WTC11 (cell line): ENCODE results near the gene CBFA2T2.

Experiments
- CREM ChIP-seq: sonication (generic); formaldehyde crosslinking; IDR thresholded peaks from 2 replicates; pipeline ENCODE4 v1.8.1; 2022; ENCODE audit warnings: mild to moderate bottlenecking, missing genetic modification reagents, moderate library complexity
- ESRRA ChIP-seq: sonication (generic); formaldehyde crosslinking; IDR thresholded peaks from 2 replicates; pipeline ENCODE4 v1.8.1; 2022; ENCODE audit warnings: mild to moderate bottlenecking, missing genetic modification reagents, borderline replicate concordance
- FOXJ3 ChIP-seq: sonication (generic); formaldehyde crosslinking; IDR thresholded peaks from 2 replicates; pipeline ENCODE4 v1.9.0; 2021; ENCODE audit warnings: missing genetic modification reagents, mild to moderate bottlenecking, borderline replicate concordance
- FOXK1 ChIP-seq: sonication (generic); formaldehyde crosslinking; IDR thresholded peaks from 2 replicates; pipeline ENCODE4 v1.8.0; 2022; ENCODE audit warnings: mild to moderate bottlenecking, moderate library complexity, missing genetic modification reagents
- NFYB ChIP-seq: sonication (generic); formaldehyde crosslinking; conservative IDR thresholded peaks from 2 replicates; pipeline ENCODE4 v1.8.0; 2022; ENCODE audit warnings: low read depth, missing genetic modification reagents
- PRRX2 ChIP-seq: fragments of 250-450 bp; sonication (Bioruptor Pico); IDR thresholded peaks from 2 replicates; pipeline ENCODE4 v1.8.0; 2021; ENCODE audit warnings: mild to moderate bottlenecking
- ZNF121 ChIP-seq: sonication (generic); formaldehyde crosslinking; IDR thresholded peaks from 2 replicates; pipeline ENCODE4 v1.8.0; 2023; ENCODE audit warnings: missing genetic modification reagents
- TF ChIP-seq, protein P1 (sequence below): fragments of 200-600 bp; IDR thresholded peaks from 2 replicates; pipeline ENCODE4 v1.8.0; 2022; ENCODE audit warnings: antibody characterized with exemption
- TF ChIP-seq, protein P2 (sequence below): sonication (generic); formaldehyde crosslinking; IDR thresholded peaks from 2 replicates; pipeline ENCODE4 v1.8.0; 2022; ENCODE audit warnings: mild to moderate bottlenecking, missing genetic modification reagents
- TF ChIP-seq, protein P3 (sequence below): sonication (generic); formaldehyde crosslinking; IDR thresholded peaks from 2 replicates; pipeline ENCODE4 v1.8.1; 2022; ENCODE audit warnings: low read depth, mild to moderate bottlenecking, moderate library complexity, missing genetic modification reagents, borderline replicate concordance
- TF ChIP-seq, protein P4 (sequence below): sonication (generic); formaldehyde crosslinking; IDR thresholded peaks from 2 replicates; pipeline ENCODE4 v1.8.0; 2022; ENCODE audit warnings: mild to moderate bottlenecking, missing genetic modification reagents
- TF ChIP-seq, protein P5 (sequence below): sonication (generic); formaldehyde crosslinking; conservative IDR thresholded peaks from 2 replicates; pipeline ENCODE4 v1.8.1; 2023; ENCODE audit warnings: mild to moderate bottlenecking, low read depth, missing genetic modification reagents, moderate library complexity

DNA sequence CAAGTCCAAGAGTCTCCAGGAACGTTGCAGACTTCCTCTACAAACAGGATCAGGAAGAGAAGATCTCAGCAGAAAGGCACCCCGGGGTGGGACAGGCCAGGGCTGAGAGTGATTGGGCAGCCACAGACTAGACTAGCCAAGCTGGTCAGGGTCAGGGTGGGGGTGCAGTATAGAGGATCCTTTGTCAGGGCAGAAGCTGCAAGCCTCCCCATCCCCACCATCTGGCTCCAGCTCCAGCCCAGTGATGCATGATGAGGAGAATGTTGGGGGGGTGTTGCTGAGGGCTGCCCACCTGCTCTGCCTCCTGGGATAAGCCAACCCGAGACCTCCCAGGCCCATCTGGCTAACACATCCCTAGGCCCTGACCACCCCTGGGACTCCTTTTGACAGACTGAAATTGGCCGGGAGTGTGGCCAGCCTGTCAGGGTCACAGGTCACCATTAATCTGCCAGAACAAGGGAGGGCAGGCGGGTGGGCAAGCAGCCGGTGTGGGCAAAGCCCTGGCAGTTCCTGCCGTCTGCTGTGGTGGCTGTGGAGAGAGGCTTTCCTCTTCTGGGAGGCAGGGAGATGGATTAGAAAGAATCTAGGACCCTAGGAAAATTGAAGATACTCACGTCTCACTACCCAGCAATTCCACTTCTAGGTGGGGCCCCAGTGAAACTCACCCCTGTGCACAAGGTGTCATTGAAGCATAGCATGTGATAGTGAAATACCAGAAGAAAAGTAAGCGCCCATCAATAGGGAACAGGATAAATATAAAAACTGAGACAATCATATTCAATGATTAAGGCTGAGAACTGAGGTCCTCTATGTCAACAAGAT lies 24.2 kb upstream of the CBFA2T2 start:
- no peak for TF ChIP-seq CREM (CRISPR knock-in tag)
- no peak for TF ChIP-seq FOXJ3 (CRISPR knock-in tag)
- TF ChIP-seq, protein P1, sequence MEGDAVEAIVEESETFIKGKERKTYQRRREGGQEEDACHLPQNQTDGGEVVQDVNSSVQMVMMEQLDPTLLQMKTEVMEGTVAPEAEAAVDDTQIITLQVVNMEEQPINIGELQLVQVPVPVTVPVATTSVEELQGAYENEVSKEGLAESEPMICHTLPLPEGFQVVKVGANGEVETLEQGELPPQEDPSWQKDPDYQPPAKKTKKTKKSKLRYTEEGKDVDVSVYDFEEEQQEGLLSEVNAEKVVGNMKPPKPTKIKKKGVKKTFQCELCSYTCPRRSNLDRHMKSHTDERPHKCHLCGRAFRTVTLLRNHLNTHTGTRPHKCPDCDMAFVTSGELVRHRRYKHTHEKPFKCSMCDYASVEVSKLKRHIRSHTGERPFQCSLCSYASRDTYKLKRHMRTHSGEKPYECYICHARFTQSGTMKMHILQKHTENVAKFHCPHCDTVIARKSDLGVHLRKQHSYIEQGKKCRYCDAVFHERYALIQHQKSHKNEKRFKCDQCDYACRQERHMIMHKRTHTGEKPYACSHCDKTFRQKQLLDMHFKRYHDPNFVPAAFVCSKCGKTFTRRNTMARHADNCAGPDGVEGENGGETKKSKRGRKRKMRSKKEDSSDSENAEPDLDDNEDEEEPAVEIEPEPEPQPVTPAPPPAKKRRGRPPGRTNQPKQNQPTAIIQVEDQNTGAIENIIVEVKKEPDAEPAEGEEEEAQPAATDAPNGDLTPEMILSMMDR, result no peak
- TF ChIP-seq ZNF121 (CRISPR knock-in tag), result no peak
- TF ChIP-seq FOXK1 (CRISPR knock-in tag), result no peak
- TF ChIP-seq, protein P2, sequence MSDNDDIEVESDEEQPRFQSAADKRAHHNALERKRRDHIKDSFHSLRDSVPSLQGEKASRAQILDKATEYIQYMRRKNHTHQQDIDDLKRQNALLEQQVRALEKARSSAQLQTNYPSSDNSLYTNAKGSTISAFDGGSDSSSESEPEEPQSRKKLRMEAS (CRISPR knock-in tag), result no peak
- TF ChIP-seq, protein P3, sequence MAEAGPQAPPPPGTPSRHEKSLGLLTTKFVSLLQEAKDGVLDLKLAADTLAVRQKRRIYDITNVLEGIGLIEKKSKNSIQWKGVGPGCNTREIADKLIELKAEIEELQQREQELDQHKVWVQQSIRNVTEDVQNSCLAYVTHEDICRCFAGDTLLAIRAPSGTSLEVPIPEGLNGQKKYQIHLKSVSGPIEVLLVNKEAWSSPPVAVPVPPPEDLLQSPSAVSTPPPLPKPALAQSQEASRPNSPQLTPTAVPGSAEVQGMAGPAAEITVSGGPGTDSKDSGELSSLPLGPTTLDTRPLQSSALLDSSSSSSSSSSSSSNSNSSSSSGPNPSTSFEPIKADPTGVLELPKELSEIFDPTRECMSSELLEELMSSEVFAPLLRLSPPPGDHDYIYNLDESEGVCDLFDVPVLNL, result no peak
- TF ChIP-seq PRRX2 (CRISPR knock-in tag), result no peak
- TF ChIP-seq, protein P4, sequence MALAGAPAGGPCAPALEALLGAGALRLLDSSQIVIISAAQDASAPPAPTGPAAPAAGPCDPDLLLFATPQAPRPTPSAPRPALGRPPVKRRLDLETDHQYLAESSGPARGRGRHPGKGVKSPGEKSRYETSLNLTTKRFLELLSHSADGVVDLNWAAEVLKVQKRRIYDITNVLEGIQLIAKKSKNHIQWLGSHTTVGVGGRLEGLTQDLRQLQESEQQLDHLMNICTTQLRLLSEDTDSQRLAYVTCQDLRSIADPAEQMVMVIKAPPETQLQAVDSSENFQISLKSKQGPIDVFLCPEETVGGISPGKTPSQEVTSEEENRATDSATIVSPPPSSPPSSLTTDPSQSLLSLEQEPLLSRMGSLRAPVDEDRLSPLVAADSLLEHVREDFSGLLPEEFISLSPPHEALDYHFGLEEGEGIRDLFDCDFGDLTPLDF (CRISPR knock-in tag), result no peak
- TF ChIP-seq, protein P5, sequence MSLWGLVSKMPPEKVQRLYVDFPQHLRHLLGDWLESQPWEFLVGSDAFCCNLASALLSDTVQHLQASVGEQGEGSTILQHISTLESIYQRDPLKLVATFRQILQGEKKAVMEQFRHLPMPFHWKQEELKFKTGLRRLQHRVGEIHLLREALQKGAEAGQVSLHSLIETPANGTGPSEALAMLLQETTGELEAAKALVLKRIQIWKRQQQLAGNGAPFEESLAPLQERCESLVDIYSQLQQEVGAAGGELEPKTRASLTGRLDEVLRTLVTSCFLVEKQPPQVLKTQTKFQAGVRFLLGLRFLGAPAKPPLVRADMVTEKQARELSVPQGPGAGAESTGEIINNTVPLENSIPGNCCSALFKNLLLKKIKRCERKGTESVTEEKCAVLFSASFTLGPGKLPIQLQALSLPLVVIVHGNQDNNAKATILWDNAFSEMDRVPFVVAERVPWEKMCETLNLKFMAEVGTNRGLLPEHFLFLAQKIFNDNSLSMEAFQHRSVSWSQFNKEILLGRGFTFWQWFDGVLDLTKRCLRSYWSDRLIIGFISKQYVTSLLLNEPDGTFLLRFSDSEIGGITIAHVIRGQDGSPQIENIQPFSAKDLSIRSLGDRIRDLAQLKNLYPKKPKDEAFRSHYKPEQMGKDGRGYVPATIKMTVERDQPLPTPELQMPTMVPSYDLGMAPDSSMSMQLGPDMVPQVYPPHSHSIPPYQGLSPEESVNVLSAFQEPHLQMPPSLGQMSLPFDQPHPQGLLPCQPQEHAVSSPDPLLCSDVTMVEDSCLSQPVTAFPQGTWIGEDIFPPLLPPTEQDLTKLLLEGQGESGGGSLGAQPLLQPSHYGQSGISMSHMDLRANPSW, result no peak
- no peak for TF ChIP-seq ESRRA (CRISPR knock-in tag)
- TF ChIP-seq NFYB (CRISPR knock-in tag), result no peak
